ACHN (cell line): ENCODE results near the gene PGM5.

Experiments used
- DNase-seq: peaks from one replicate; pipeline ENCODE4 v3.0.0-alpha.2; 2015
- in situ Hi-C: cut with HindIII; loops from 2 replicates; pipeline ENCODE4 v1.10.0; 2017; ENCODE audit warnings: low sequenced_read_pairs, low pct_ligation_motif_present, low pct_unique_long_range_greater_than_20kb

Gene PGM5

GRCh38 chr9:68507806-68508145 is 151.4 kb downstream of the PGM5 start:
- in situ Hi-C loops, result no loop called here
- DNase-seq, result no peak

GRCh38 chr9:68508547-68508946 is 152.1 kb downstream of the PGM5 start:
- in situ Hi-C loops, result no loop called here
- no peak for DNase-seq

GRCh38 chr9:68509689-68510088 is 153.3 kb downstream of the PGM5 start:
- in situ Hi-C loops, result no loop called here
- no peak for DNase-seq

DNA sequence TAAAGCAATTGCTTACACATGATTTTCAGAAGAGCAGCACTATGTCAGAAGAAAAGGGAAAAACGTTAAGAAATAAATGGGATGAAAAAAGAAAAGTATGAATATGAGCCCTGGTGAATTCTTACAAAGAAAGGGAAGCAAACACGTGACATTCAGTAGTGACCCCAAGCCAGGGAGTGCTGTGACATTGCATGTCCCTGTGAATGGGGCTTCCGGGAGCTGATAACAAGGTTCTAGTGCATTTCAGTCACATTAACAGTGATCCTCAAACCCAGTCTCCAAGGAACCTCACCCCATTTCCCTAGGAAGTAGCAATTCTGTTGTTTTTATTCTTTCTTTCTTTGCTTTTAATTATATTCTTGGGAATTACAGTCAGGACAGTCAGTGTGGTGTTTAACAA is 157.0 kb downstream of the PGM5 start:
- DNase-seq, result no peak
- in situ Hi-C loops, result no loop called here

DNA sequence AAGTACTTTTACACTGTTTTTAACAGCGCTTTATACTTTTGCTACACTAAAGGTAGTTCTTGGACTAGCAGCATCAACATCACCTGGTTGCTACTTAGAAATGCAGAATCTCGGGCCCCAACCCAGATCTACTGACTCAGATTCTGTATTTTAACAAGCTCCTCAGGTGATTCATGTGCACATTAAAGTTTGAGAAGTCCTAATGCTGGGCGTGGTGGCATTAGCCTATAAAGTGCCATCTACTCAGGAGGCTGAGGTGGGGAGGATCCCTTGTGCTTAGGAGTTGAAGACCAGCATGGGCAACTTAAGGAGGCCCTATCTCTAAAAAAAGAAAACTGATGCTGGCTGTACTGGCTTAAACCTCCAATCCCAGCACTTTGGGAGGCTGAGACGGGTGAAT is 157.6 kb downstream of the PGM5 start:
- in situ Hi-C loops, result no loop called here
- no peak for DNase-seq

GRCh38 chr9:68515326-68516017 is 159.1 kb downstream of the PGM5 start:
- DNase-seq, result no peak
- in situ Hi-C loops, result no loop called here

DNA sequence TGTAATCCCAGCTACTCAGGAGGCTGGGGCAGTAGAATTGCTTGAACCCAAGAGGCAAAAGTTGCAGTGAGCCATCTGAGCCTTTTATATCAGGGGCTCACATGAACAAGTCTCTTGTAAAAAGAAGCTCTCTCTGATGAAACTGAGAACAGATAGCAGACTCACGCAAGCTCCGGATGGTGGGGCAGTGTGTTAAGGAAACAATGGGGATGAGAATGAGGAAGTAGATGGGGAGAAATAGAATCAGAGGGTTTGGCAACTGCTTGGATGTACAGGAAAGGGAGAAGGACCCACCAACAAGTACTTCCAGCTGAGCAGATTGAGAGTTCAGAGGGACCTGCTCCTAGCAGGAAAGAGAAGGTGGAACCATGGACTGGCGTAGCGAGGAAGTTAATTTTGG is 165.7 kb downstream of the PGM5 start:
- in situ Hi-C loops, result no loop called here
- no peak for DNase-seq

GRCh38 chr9:68522954-68523353 is 166.5 kb downstream of the PGM5 start:
- in situ Hi-C loops, result no loop called here
- DNase-seq, result no peak

GRCh38 chr9:68523367-68523936 is 167.0 kb downstream of the PGM5 start:
- no peak for DNase-seq
- in situ Hi-C loops, result no loop called here

DNA sequence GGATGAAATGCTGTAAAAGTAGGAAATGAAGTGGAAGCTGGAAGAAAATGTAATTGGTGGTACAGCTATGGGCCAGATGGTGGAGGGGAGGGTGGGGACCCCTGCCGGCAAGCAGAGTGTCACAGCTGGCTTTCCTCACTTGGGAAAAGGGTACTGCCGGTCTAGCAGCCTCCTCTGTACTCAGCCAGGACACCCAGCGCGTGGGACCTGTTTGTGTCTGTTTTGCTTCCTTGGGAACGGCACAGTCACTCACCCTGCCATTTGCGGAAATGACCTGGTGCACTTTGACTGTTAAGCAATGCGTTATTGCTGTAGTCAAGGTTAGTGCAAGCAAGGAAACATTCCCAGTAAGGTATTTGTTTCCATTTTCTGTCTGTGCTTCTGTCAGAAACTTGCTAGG is 174.2 kb downstream of the PGM5 start:
- DNase-seq, result no peak

DNA sequence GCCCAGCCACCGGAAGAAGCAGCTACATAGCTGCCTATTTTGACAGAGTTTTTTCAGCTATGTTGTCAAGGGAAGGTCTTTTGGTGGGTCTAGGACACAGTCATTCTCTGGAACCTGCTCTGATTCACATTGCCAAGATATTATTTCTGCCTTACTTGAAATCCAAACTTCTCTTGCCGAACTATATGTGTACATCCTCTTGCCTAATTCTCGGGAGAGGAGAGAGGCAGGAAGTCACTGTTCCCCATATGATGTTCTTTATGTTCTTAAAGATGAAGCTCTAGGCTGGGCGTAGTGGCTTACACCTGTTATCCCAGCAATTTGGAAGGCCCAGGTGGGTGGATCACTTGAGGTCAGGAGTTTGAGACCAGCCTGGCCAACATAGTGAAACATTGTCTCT is 175.7 kb downstream of the PGM5 start:
- in situ Hi-C loops, result no loop called here
- no peak for DNase-seq

More for the DNA sequence above, 174.2 kb downstream of the PGM5 start:
- in situ Hi-C loops, result no loop called here

DNA sequence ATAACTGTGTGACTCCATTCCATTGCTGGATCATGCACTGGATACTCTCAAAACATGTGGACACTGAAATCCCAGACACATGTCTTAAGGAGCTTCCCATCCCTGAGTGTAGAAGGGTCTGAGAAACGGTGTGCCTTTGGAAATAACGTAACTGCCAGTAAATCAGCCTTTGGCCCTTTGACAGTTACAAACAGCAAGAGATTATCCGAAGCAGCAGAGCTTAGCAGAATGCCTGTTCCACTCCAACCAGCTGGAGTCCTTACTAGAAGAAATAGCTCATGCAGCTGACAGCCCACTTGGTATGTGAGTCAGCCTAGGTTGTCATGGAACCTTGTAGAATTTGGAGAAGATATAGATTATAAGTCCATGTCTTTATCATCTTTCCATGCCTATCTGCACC is 177.3 kb downstream of the PGM5 start:
- in situ Hi-C loops, result no loop called here
- no peak for DNase-seq

DNA sequence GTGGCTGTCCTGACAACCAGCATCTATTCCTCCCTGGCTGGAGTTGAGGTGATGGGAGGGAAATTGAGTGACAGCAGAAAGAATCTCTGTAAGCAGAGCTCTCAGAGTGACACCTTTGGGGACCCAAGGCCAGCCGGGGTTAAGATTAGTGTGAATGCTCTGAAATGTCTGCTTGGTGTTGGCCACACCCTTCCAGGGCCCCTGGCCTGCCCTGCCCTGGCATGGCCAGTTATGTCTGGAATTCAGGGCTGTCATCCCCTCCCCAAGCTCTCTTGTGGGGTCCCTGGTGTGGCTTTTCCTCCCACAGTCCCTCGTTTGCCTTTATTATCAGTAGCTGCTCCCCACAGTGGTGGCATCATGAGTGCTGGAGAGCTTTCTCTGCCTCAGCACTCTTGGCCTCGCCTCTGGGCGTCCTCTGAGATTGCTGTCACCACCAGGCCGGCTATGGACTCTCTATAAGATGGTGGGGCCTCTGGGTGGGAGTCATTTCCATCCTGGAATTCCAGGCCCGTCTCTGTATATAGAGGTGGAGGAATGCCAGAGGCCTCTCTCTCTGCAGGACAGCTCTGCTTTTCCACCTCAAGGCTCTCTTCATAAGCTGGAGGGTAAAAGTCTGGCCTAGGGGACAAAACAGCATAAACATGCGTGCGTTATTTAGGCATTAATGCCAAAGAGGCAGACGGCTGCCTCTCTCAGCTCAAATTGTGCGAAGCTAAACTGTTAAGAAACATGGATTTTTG is 180.6 kb downstream of the PGM5 start:
- no peak for DNase-seq
- in situ Hi-C loops, result no loop called here

DNA sequence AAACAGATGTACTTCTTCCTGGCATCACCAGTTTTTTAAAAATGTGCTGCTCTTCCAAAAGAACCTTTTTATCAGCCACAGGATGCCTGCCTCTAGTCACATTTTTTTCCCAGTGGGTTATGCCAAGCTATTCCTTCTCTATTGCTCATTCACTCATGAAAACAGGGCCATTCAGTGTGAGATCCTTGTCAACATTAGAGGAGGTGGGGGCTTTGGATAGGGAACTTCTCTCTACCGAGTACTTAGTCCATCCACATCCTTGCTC is 181.1 kb downstream of the PGM5 start:
- no peak for DNase-seq
- in situ Hi-C loops, result no loop called here

DNA sequence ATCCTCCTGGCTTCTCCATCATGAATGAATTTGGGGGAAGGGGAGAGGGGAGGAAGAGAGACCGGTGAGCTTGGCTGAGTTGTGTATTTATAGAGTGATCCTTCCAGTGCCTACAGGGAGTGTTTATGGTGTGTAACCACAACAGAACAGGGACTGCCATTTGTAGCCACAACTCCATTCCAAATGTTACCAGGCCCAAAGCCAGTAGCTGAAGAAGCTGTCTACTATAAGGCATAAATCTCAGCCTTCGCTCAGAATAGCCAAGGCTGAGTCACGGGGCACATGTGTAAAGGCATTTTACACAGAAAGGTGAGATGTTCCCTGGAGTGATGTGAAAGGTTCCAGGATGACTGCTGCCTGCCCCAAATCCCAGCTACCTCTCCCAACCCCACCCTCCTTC is 181.8 kb downstream of the PGM5 start:
- in situ Hi-C loops, result no loop called here
- no peak for DNase-seq

DNA sequence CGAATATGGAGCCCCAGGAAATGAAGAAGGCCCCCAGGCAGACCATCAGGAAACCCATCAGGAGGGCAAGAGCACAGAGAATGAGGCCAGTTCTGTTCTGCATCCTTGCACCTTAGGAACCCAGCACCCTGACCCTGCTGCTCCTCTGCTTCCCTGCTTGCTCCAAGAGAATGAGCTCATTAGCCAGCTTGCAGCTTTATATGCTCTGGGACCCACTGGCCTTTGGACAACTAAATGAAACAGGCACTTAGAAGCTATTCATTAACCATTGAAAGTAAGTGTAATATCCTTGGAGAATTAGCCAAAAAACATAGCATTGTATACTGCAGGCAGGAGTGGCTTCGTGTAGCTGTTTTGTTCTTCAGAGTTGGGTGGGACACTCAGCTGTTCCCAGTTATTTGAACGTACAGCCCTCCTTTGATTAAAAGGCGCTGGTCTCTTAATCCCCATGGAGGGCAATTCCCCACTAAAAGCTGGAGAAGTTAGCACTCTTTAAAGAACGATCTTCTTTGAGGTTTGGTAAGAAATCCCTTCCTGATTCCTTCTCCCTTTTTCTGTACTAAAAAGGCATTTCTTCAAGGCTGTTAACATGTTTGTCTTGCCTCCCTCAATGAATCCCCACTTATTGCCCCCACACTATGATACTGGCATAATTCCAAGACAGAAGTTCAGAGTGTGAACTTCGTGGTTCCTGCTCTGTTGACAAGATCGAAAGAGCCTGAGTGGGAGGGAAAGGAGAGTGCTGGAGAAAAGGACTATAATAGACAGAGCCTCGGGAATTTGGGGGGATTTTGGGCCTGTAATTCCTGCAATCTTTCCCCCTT is 184.5 kb downstream of the PGM5 start, which contains the start of gene TMEM252:
TMEM252 (minus strand) TSS at position 172 of the 824 bp plus-strand sequence; CDS start at position 103, 69 bp downstream.
- DNase-seq, result peak; percentile 20
- in situ Hi-C loops, result no loop called here

DNA sequence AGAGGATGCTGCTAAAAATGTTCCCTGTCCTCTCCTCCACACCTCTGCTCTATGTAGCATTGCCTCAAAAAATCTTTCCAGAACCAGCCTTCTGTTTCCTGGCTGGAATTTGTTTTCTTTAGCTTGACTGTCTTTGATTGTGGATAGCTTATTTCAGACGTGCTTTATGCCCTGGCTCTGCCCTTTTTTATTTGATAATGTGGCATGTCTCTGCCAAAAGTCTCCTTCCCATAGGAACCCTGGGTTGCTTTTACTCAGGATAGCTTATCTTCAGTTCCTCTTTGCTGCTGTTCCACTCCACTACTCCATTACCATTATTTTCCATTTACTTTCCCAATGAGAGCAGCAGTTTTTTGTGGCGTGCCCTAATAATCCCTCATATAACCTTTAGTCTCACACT is 185.2 kb downstream of the PGM5 start:
- no peak for DNase-seq
- in situ Hi-C loops, result no loop called here

- DNase-seq, result no peak
- in situ Hi-C loops, result no loop called here
Measured at GRCh38 chr9:68545033-68545705, 188.8 kb downstream of the PGM5 start.
